Stimulated activated CD4-positive, alpha-beta T cell treated with anti-CD3 and anti-CD28 coated beads, Interleukin-1b, Interleukin-23, amount 100 ng/mL, for 1 hour (primary cell): ENCODE measurements around the gene PSMF1.
A peak's percentile ranks its signal among the peaks of the same experiment; 100 is the strongest.

Experiments
- DNase-seq, 2 donors: peaks; one replicate each; pipeline ENCODE4 v3.0.0-alpha.2; 2020; ENCODE audit warnings: low read depth in 2 of 2

PSMF1 gene

DNA sequence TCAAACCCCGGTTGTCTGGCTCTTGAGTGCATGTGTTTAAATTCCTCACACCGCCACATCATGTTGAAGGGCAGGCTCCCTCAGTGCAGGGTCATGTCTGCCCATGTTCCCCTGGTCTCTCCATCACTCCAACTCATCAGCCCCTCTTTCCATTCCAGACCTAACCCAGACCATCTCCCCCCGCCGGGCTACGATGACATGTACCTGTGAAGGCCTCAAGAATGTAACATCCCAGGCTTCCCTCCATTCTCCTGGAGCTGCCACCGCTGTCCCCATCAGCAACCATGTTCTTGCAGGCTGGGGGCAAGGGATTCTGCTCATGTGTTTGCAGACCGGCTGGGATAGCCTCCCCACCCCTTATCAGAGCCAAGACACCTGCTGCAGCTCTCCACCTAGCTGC, 46.5 kb downstream of the PSMF1 start:
- no peak for DNase-seq

DNA sequence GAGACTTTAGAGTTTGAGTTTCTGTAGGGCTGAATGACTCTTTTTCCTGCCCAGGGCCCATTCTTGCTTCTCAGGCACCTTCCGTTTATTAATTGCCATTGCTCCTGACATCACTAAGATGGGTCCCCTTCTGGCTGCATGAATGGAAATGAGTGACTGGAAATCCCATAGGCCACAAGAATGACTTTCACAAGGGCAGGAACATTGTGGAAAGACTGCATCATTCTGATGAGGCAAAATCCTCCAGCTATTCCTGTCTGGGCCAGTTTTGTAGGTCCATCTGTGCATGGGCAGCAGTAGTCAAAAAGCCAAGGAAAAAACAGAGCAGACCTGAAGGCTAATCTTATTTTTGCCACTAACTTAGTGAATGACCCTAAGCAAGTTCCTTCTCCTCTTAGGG, 47.1 kb downstream of the PSMF1 start:
- DNase-seq: no peak

DNA sequence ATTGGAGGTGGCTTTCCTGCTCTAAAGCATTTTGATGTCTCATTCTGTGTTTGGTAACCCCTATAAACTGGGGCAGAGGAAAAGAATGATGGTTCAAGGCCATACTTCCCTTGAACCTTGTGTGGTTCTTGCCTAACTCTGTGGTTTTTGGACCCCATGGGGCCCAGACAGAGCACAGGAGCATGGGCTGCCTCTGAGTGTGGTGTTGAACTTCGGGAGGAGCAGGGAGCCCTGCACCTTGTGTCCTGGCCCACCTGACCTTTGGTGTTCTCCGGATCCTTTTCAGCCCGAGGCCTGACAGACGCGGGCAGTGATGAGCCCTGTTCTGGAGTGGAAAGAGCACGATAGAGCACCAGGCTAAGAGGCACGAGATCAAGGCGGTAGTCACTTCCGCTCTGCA, 47.5 kb downstream of the PSMF1 start:
- DNase-seq: no peak

DNA sequence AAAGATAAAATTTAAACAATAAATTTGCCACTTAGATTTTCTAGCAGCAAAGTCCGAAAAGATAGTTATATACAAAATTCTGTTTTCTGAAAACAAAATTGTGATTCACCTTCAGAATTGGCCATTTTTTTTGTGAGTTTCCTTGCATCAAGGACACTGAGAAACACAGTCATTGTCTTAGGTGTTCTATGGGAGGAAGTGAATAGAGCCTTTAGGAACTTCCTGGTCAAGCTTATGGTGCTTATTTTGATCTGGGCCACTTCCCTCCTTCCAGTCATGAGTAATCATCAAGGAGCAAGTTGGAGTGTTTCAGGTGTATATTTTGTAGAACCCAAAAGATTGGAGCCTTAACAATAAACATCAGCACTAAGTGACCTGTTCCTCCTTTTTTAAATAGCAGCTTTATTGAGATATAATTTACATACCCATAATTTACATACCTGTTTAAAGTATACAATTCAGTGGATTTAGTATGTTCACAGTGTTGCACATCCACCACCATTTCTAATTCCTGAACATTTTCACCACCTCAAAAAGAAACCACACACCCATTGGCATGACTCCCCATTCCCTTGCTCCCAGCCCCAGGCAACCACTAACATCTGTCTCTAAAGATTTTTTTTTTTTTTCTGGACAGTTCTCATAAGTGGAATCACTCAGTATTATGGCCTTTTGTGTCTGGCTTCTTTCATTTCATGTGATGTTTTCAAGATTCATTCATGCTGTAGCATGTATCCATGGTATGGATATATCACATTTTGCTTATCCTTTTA, 48.7 kb downstream of the PSMF1 start:
- no peak for DNase-seq

DNA sequence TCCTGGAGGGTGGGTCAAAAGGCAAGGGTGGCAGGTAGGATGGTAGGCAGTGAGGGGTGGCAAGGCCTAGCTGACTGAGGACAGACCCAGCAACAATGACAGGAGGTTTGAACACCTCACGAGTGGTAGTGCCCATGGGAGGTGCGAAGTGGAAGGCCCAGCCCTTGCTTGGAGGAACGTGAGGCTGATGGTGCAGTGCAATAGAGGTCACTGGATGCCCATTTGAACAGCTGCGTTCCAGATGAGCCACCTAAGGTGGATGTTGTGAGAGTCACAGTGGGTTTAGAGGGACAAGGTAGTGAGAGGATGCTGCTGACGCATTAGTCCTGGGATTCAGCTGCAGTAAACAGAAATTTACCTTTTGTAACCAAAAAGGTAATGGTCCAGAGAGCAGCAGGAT, 50.8 kb downstream of the PSMF1 start:
- no peak for DNase-seq

DNA sequence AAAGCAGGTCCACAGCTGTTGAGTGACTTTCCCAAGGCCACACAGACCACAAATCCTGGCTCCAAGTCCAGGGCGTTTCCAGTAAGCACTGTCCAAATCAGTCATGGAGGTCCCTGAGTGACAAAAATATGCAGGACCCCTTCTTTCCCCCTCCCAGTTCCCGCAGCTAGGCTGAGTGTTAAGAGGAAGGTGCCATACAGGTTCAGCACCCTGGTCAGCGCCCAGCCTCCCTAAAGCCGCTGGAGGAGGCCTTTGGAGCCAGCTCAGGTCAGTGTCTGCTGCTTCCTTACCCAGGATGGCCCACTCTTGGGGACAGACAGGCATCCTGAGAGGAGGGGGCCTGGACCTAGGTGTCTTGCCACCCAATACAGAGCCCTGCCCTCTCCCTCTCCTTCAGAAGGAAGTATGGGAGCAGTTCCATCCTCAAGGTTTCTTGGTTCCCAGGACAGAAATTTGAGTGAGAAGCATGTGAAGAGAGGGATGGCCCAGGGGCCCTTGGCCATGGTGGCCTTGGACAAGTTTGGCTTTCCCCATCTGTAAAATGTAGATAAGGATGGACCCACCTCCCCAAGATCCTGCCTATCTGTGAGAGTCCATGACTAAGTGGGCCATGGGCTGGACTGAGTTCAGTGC, 53.2 kb downstream of the PSMF1 start:
- DNase-seq: no peak

DNA sequence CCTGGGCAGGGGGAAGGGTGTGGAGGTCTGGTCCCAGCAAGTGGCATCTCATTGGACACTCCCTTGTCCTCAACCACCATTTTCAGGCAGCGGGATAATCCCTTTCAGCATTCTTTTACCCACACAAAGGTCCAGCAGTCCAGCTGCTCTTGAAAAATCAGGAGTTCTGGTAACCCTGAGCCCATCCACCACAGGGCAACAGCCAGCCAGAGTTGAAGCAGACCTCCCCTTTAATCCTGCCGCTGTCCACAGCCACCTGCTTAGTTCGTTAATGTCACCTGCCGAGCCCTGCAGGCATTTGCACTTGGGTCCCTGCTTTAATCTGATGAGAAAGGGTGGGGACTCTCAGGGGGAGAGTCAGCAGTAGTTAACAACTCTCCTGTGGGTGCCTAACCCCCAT, 55.3 kb downstream of the PSMF1 start:
- no peak for DNase-seq

DNA sequence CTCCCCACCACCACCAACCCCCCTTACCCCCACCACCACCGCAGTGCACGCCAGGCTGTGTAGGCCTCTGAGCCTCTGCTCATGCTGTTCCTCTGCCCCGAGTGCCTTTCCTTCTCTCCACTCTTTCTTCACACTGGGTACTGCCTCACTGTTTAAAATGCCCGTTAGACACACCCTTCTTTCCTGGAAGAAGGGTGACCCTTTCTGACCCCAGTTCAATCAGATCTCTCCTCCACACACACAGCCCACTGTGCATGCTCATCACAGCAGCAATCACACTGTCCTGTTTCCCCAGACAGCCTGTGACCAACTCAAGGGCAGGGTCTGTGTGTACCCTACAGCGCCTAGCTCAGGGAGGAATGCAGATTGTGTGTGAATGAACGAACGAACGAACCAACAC, 56.4 kb downstream of the PSMF1 start:
- no peak for DNase-seq

DNA sequence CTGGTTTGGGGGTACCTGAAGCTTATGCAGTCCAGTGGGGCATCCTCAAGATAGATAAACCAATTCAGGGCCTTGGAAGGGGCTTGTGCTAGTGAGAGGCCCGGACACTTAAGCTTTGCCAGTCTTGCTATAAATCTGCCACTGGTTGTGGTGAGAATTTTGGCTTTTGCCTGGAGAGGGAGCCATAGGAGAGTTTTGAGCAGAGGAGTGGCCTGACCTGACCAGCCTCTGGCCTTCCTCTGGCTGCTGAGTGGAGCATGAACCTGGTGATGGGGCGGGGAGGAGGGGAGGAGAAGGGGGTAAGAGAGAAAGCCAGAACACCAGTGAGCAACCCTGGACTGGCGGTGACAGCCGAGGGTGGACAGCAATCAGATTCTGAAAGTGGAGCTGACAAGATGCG, 59.3 kb downstream of the PSMF1 start:
- no peak for DNase-seq

DNA sequence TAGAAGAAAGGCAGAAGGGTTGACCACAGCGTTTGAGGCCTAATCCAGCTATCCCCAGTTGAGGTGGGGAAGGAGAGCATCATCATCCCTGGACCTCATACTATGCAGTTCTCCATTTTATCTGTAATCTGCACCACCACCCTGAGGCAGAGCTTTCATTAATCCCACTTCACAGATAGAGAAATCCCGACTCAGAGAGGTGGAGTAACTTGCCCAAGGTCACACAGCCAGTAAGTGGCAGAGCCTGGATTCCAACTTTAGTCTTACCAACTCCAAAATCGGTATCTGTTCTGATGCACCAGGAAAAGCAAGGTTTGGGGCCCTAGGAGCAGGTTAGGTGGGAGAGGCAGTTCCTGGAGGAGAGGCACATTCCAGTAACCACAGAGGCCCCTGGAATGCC, 59.7 kb downstream of the PSMF1 start:
- DNase-seq: no peak

DNA sequence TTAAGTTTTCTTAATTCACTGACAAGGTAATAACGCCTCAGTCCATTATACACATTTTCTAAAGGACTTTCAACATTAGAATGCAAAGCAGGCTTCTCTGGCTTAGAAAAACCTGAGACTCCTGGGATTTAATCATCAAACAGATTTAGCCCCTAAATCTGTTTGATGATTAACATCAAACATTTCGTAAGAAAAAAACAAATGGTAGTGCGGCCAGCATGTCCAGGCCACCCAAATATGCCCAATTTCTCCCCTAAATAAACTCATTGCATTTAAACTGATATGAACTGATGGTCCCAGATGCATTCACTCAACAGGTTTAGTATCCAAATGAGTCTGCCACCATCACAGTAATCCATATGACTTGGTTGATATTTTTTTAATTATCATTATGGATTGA, 60.2 kb downstream of the PSMF1 start:
- DNase-seq: no peak

DNA sequence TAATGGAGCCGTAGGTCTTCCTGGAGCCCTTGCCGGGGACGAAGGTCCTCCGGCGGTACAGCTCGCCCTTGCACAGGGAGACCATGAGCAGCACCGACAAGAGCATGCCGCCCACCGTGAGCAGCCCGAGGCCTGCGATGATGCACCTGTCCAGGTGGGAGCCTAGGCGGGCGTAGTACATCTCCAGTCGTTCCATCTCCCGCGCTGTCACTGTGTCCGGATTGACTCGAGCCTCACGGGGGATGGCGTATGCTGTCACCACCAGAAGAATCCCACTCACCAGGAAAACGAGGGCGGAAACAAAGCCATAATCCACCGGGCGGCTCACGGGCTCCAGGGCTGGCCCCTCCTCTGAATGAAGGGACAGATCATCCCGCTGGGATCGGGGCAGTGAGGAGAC, 62.5 kb downstream of the PSMF1 start:
- DNase-seq: no peak

DNA sequence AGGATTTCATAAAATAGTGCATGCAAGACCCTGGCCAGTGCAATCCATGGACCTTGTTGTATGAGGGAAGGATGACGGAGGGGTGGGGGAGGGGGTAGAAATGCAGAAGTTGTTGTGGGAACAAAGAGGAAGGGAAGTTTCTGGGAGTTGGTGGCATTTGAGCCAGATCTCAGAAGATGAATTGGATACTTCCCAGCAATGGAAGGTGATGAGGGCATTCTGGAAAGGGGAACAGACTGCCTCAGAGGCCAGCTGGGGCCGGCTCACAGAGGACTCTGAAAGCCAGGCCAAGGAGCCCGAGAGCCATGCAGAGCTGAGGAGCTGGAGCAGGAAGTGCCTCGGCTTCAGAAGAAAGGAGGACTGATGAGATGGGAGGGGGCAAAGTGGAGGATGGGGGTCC, 63.7 kb downstream of the PSMF1 start:
- DNase-seq: no peak

DNA sequence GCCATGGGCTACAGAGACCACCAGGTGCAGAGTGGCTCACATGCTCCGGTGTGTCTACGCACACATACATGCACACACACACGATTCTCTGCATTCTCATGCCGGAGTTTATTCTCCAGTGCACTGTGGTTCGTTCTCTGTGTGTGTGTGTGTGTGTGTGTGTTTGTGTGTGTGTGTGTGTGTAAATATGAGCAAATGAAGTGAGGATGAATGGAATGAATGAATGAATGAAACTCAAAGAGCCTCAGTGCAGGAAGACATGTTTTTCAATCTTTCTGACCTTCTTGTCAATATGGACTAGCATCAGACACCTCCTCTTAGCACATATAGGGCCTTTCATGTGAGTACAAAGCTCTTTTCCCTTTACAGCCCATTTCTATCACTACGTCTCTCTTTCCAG, 64.8 kb downstream of the PSMF1 start:
- DNase-seq: no peak

DNA sequence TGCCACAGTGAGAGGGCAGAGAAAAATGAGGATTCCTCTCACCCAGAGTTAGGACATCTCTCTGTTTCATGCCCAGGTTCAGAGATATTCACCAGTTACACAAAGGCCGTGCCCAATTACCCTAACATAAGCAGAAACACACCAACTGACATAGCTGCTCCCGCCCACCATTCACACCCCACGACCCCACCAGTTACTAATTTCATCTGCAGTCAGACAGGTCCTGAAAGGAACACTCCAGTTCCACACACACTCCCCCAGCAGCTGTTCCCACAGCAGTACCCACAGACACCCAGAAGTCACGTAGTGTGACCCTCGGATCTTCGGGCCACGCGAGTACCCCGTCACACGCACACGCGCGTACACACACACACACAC, 65.8 kb downstream of the PSMF1 start:
- DNase-seq: no peak

DNA sequence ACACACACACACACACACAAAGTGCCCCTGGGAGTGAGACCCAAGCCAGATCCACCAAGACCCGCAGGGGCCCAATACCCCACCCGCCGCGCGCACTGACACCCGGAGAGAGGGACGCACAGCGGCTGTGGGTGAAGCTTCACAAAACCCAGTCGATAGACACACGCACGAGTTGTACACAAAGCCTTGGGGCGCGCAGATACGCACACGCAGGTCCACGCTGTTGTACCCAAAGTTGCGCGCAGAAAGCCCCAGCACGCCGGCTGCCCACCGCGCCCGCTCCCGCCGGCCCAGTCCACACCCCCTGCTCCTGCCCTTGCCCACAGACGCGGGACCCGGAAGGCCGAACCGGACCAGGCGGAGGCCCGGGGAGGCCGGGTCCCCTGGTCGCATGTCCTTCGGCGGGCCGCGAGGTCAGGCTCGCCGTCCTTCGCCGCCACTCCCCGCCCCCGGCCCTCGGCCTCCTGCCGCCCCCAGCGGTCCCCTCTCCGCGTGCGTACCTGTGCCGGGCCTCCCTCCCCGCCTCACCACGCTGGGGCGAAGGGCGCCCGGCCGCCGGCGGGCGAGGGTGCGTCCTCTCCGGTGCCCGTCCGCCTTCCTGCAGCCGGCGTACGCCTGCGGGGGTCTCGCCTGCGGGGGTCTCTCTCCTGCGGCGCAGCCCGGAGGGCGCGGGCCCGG, 66.4 kb downstream of the PSMF1 start, which contains the start of gene TMEM74B:
TSS of gene TMEM74B (minus strand) at position 344 of the 678 bp plus-strand sequence. CDS start 1,180 bp downstream, outside the sequence.
- DNase-seq: no peak

DNA sequence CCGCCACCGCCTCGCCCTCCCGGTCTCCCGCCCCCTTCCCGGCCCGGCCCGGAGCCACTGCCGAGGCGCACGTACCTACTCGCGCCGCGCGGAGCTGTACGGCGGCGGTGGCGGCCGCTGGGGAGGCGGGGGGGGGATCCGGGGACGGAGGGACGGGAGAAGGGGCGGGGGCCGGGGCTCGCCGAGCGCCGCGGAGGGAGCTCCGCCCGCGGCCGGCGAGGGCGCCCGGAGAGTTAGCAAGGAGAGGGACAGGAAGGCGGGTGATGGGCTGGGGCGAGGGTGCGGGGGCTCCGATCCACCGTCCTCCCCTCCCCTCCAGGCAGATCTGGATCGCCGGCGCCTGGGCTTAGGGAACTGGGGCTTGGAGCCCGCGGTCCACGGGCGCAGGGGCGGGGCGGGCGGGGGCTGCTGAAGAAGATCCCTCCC, 66.9 kb downstream of the PSMF1 start:
- DNase-seq: no peak

DNA sequence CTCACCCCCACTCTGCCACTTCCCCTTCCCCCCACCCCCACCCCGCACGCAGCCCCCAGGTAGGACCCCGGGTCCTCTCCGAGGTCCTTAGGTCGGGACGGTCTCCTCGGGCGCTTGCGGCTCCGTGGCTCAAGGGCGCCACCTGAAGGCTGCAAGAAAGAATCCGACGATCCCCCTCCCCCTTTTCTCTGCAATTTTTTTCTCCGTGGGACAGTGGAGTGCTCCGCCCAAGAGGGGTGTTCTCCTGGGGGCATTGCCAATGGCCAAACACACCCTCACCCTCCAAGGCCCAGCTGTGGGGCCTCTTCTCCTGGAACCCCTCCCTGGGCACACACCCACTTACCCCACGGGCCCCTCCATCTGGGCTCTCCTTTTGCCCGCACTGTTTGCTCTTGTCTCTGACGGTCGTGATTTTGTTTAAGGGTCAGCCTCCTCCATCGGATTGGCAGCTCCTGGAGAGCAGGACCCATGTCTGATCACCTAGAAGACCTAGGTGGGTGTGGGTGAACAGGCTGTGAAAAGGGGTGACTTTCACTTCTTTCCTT, 67.5 kb downstream of the PSMF1 start:
- DNase-seq: peak in 1 of 2 donors; percentile 29

DNA sequence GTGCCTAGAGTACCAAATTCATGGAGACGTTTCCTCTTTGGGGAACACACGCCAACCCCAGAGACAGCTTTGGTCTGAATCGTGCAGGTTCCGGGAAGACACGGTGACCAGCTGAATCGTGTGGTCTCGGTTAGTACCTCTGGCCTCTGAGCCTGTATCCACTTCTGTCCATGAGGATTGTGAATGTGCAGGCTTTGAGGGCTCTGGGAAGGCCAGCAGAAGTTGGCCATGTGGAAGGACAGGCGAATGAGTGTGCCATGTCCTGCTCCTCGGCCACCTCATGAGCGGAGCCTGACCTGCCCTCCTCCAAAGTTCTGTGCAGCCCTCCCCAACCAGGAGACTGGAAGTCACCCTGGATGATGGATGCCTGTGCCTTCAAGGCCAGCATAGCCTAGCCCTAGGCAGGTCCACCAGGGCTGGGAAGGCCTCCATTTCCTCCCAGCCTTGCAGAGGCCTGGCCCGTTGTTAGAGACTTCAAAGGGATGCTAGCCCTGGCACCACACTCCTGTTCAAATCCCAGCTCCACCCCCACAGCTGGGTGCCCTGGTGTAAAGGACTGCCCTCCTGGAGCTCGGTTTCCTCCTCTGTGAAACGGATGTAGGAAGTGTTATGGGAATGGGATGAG, 68.1 kb downstream of the PSMF1 start:
- DNase-seq: no peak

DNA sequence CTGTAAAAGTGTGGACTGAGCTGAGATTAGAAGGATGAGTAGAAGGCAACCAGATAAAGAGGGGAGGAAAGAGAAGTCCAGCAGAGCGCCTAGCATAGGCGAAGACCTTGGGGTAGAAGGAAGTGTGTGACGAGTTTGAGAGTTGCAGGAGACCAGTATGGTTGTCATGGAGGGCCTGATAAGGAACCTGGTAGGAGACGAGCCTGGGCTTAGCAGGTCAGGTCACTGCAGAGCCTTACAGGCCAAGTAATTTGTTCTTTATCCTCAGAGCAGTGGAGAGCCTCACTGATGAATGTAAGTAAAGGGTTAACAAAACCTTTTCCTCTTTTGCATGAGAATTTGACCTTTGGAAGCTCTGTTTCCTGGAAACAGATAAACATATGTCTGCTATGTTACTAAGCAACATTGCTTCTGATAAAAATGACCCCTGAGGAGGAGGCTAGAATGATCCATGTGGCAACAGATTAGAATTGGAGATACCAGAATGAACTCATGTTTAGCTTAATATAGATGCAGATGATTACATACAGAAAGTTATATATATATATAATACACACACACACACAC, 69.3 kb downstream of the PSMF1 start:
- DNase-seq: no peak

DNA sequence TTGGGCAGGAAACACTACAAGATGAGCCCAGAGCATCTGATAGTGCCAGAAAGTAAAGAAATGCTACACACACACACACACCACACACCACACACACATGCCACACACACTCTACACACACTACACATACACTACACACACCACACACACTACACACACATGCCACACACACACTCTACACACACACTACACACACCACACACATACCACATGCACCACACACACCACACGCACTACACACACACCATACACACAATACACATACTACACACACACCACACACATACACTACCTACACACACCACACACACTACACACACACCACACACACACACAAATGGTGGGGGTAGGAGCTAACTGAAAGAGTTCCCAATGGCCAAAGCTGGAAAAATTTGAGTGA, 69.9 kb downstream of the PSMF1 start:
- no peak for DNase-seq

DNA sequence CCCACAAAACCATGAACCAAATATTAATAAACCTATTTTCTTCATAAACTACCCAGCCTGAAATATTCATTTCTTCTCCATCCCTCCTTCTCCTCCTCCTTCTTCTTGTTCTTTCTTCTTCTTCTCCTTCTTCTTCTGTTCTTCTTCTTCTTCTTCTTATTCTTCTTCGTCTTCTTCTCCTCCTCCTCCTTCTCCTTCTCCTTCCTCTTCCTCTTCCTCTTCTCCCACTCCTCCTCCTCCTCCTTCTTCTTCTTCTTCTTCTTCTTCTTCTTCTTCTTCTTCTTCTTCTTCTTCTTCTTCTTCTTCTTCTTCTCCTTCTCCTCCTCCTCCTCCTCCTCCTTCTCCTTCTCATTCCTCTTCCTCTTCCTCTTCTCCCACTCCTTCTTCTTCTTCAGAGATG, 71.4 kb downstream of the PSMF1 start:
- DNase-seq: no peak
